ENCODE measurements around the gene PPOX. TPM values are rescaled to one million over a fixed set of nuclear protein-coding genes. Genes with fewer than 3 reads are reported as not detected.

PPOX gene
- total RNA-seq, 1 donor from 2014 or later, result 56.5 TPM

DNA sequence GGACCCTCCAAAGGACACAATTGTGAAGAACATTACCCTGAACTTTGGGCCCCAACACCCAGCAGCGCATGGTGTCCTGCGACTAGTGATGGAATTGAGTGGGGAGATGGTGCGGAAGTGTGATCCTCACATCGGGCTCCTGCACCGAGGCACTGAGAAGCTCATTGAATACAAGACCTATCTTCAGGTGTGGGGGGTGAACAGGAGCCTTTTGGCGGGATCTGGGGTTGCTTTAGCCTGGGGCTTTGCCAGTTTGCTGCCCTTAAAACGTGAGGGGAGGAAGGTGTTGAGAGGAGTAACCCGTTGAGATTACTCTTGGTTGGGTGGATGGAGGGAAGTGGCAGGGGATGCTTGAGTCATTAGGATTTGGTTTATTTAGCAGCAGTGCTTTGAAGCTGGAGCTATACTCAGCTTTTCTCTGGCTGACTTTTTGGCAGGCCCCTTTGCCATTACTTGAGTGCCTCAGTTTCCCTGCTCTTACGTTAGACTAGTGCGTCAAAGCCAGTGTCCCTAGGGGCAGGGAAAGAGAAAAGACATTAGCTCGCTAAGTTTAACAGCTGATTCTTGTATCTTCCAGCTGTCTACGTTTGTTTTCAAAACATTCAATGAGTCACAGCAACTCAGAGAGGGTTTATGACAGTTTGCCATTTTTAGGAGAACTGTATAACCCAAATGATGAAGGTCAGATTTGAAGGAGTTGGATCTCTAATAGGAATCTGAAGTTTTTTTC, 40.4 kb downstream of the PPOX start:
- Mint-ChIP-seq H3K4me1 (ENCODE audit: low read depth) (peaks cover 11% of the 10 kb centered on the region), H3K4me3 (ENCODE audit: low read depth) (no peak overlapping the region), H3K9me3 (ENCODE audit: low read depth) (no peaks in the 10 kb centered on the region), H3K27ac (no peak overlapping the region), H3K27me3 (no peaks in the 10 kb centered on the region), H3K36me3 (ENCODE audit: insufficient read depth) (peaks cover 16% of the 10 kb centered on the region)
- no peak for DNase-seq (ENCODE audit: low spot score, unreplicated experiment)
- TF ChIP-seq, protein P1, sequence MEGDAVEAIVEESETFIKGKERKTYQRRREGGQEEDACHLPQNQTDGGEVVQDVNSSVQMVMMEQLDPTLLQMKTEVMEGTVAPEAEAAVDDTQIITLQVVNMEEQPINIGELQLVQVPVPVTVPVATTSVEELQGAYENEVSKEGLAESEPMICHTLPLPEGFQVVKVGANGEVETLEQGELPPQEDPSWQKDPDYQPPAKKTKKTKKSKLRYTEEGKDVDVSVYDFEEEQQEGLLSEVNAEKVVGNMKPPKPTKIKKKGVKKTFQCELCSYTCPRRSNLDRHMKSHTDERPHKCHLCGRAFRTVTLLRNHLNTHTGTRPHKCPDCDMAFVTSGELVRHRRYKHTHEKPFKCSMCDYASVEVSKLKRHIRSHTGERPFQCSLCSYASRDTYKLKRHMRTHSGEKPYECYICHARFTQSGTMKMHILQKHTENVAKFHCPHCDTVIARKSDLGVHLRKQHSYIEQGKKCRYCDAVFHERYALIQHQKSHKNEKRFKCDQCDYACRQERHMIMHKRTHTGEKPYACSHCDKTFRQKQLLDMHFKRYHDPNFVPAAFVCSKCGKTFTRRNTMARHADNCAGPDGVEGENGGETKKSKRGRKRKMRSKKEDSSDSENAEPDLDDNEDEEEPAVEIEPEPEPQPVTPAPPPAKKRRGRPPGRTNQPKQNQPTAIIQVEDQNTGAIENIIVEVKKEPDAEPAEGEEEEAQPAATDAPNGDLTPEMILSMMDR (IDR thresholded peaks at IDR 0.05; ENCODE audit: unreplicated experiment), result no peak

DNA sequence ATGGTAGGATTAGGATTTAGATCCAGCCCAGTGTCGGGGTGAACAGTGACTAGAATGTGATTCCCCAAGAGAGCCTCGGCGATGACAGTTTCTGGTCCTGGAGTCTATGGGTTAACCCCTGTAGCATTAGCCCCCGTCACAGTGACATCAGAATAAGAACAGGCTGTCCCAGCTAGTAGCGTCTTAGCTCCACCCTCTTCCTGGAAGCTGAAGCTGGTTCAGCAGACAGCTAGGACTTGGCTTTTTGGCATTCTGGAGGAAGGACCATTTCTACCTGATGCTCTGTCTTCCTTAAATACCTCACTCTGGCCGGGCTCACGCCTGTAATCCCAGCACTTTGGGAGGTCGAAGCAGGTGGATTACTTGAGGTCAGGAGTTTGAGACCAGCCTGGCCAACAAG, 40.9 kb downstream of the PPOX start:
- TF ChIP-seq, protein P1 (IDR thresholded peaks at IDR 0.05; ENCODE audit: unreplicated experiment), result no peak
- Mint-ChIP-seq H3K36me3 (ENCODE audit: insufficient read depth) (peaks cover 21% of the 10 kb centered on the region), H3K4me1 (ENCODE audit: low read depth) (peaks cover 10% of the 10 kb centered on the region), H3K9me3 (ENCODE audit: low read depth) (no peaks in the 10 kb centered on the region), H3K27me3 (no peaks in the 10 kb centered on the region), H3K4me3 (ENCODE audit: low read depth) (no peak overlapping the region), H3K27ac (no peak overlapping the region)
- no peak for DNase-seq (ENCODE audit: low spot score, unreplicated experiment)

DNA sequence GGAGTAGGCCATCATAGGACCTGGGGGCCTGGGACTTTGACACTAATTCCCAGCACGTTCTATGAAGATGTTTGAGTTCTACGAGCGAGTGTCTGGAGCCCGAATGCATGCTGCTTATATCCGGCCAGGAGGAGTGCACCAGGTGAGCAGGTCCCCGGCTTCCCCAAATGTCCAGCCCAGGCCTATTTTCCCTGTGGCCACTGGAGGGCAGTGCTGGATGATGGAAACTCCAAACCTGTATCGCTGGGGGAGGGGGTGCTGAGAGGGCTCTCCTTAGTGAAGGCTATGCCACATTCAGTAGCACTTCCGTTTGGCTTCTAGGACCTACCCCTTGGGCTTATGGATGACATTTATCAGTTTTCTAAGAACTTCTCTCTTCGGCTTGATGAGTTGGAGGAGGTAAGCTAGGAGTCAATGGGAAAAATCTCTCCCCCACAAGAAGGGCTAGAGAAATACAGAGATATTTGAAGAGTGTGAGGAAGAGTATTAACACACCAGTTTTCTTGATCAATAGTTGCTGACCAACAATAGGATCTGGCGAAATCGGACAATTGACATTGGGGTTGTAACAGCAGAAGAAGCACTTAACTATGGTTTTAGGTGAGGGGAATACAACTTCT, 43.7 kb downstream of the PPOX start:
- H3K4me3 Mint-ChIP-seq (ENCODE audit: low read depth), result no peak overlapping the region
- H3K27ac Mint-ChIP-seq, result peak overlapping the region; percentile 35
- H3K36me3 Mint-ChIP-seq (ENCODE audit: insufficient read depth), result peaks cover 31% of the 10 kb centered on the region
- no peaks in the 10 kb centered on the region for H3K9me3 Mint-ChIP-seq (ENCODE audit: low read depth)
- TF ChIP-seq, protein P1 (IDR thresholded peaks at IDR 0.05; ENCODE audit: unreplicated experiment), result peak; percentile 95
- peaks cover 3% of the 10 kb centered on the region for H3K4me1 Mint-ChIP-seq (ENCODE audit: low read depth)
- H3K27me3 Mint-ChIP-seq, result no peaks in the 10 kb centered on the region
- DNase-seq (ENCODE audit: low spot score, unreplicated experiment), result peak; percentile 74

DNA sequence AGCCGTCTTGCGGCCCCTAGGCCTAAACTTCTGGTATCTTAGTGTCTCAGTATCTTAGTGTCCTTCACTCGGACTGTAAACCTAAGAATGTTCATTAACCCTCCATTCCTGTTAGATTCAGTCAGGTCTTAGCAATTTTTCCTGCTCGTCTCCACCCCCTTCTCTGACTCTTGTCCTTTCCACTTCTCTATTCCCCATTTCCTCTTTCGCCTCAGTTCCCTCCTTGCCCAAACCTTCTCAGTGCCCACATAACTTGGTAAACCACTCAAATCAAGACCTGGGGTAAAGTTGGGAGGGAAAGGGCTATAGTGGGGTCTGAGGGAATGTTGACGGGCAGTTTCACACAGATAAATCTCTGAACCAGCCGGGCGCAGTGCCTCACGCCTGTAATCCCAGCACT, 48.1 kb downstream of the PPOX start:
- no peak overlapping the region for H3K27ac Mint-ChIP-seq
- no peak overlapping the region for H3K4me3 Mint-ChIP-seq (ENCODE audit: low read depth)
- no peaks in the 10 kb centered on the region for H3K27me3 Mint-ChIP-seq
- peaks cover 34% of the 10 kb centered on the region for H3K4me1 Mint-ChIP-seq (ENCODE audit: low read depth)
- peaks cover 30% of the 10 kb centered on the region for H3K36me3 Mint-ChIP-seq (ENCODE audit: insufficient read depth)
- TF ChIP-seq, protein P1 (IDR thresholded peaks at IDR 0.05; ENCODE audit: unreplicated experiment), result no peak
- DNase-seq (ENCODE audit: low spot score, unreplicated experiment), result no peak
- no peaks in the 10 kb centered on the region for H3K9me3 Mint-ChIP-seq (ENCODE audit: low read depth)

DNA sequence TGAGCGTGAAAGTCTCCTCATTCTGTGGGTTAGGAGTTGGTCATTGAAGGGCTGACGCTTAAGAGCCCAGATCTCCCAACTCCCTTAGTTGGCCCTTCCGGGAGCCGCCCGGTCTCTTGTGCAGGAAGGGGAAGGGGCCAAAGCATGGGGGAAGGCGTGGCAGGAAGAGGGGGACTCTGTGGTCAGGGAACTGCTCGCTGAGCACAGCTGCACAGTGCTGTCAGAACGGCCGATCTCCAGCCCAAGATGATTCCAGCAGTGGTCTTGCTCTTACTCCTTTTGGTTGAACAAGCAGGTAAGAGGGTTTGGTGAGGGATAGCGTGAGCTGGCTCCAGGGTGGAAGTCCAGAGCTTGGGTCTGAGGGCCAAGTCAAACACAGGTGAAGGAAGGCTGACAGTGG, 48.9 kb downstream of the PPOX start, which contains the start of gene FCER1G:
Gene FCER1G, plus strand, starts transcription at position 220 of the 400 bp plus-strand sequence. Its CDS starts 27 bp downstream, at position 247.
- Mint-ChIP-seq H3K9me3 (ENCODE audit: low read depth) (no peaks in the 10 kb centered on the region), H3K4me1 (ENCODE audit: low read depth) (peaks cover 38% of the 10 kb centered on the region), H3K27me3 (no peaks in the 10 kb centered on the region), H3K27ac (no peak within 1 kb of the TSS), H3K36me3 (ENCODE audit: insufficient read depth) (peaks cover 27% of the 10 kb centered on the region), H3K4me3 (ENCODE audit: low read depth) (no peak within 1 kb of the TSS)
- TF ChIP-seq, protein P1 (IDR thresholded peaks at IDR 0.05; ENCODE audit: unreplicated experiment), result no peak
- DNase-seq (ENCODE audit: low spot score, unreplicated experiment), result no peak

Measured in progenitor cell of endocrine pancreas (in vitro differentiated cells).